H7 (cell line): ENCODE measurements around the gene SPATA13. TPM values are rescaled to one million over a fixed set of nuclear protein-coding genes. Genes with fewer than 3 reads are reported as not detected.
A peak's percentile ranks its signal among the peaks of the same experiment; 100 is the strongest.

ENCODE experiments used
- DNase-seq: peaks from one replicate; pipeline ENCODE4 v3.0.0; 2012
- H3K27me3 ChIP-seq: 2 replicates; pipeline ENCODE4 v1.6.0; 2011; ENCODE audit warnings: mild to moderate bottlenecking, low read length; ENCODE audit not compliant: control insufficient read depth, insufficient read depth
- H3K36me3 ChIP-seq: replicated peaks from 2 replicates; pipeline ENCODE4 v1.5.1; 2011; ENCODE audit warnings: low read length; ENCODE audit not compliant: control insufficient read depth, insufficient read depth
- H3K4me3 ChIP-seq: 2 replicates; pipeline ENCODE4 v1.5.1; 2011; ENCODE audit warnings: low read depth, mild to moderate bottlenecking, control low read depth, low read length, moderate library complexity; ENCODE audit not compliant: insufficient read depth
- total RNA-seq: library from RNA; depleted of rRNA; stranded (reverse); fragments of >200 nt; shearing (Covaris generic); gene quantifications from 2 replicates; pipeline ENCODE4 v1.2.3, GENCODE V29; 2014

The SPATA13 gene
- total RNA-seq, 1 experiment from 2014 or later, result 14.8 TPM

- no peaks in the 10 kb centered on the region for H3K27me3 ChIP-seq
- H3K4me3 ChIP-seq, result no peak overlapping the region
- H3K36me3 ChIP-seq, result peaks cover 3% of the 10 kb centered on the region
- peak; percentile 4 for DNase-seq
Measured at GRCh38 chr13:24168392-24168750, 7.9 kb downstream of the SPATA13 start.

- H3K4me3 ChIP-seq, result no peak overlapping the region
- H3K36me3 ChIP-seq, result peaks cover 3% of the 10 kb centered on the region
- peak; percentile 2 for DNase-seq
- no peaks in the 10 kb centered on the region for H3K27me3 ChIP-seq
Measured at GRCh38 chr13:24168979-24169378, 8.5 kb downstream of the SPATA13 start.

GRCh38 chr13:24172071-24172470 lies 11.6 kb downstream of the SPATA13 start:
- H3K4me3 ChIP-seq, result no peak overlapping the region
- H3K27me3 ChIP-seq, result no peaks in the 10 kb centered on the region
- no peaks in the 10 kb centered on the region for H3K36me3 ChIP-seq
- DNase-seq, result no peak

GRCh38 chr13:24173795-24174194 lies 13.3 kb downstream of the SPATA13 start:
- Histone ChIP-seq H3K27me3 (no peaks in the 10 kb centered on the region), H3K4me3 (no peak overlapping the region), H3K36me3 (no peaks in the 10 kb centered on the region)
- DNase-seq, result no peak

- Histone ChIP-seq H3K4me3 (no peak overlapping the region), H3K27me3 (no peaks in the 10 kb centered on the region), H3K36me3 (no peaks in the 10 kb centered on the region)
- no peak for DNase-seq
Measured at GRCh38 chr13:24175847-24176246, 15.3 kb downstream of the SPATA13 start.

GRCh38 chr13:24176351-24177101 lies 16.0 kb downstream of the SPATA13 start:
- Histone ChIP-seq H3K4me3 (no peak overlapping the region), H3K27me3 (no peaks in the 10 kb centered on the region), H3K36me3 (no peaks in the 10 kb centered on the region)
- no peak for DNase-seq

GRCh38 chr13:24178847-24179485 lies 18.4 kb downstream of the SPATA13 start:
- Histone ChIP-seq H3K4me3 (no peak overlapping the region), H3K36me3 (no peaks in the 10 kb centered on the region), H3K27me3 (no peaks in the 10 kb centered on the region)
- DNase-seq, result no peak

- no peaks in the 10 kb centered on the region for H3K36me3 ChIP-seq
- H3K27me3 ChIP-seq, result no peaks in the 10 kb centered on the region
- H3K4me3 ChIP-seq, result no peak overlapping the region
- DNase-seq, result no peak
Measured at GRCh38 chr13:24179486-24179850, 18.9 kb downstream of the SPATA13 start.

GRCh38 chr13:24180750-24181377 lies 20.3 kb downstream of the SPATA13 start:
- H3K27me3 ChIP-seq, result no peaks in the 10 kb centered on the region
- no peak for DNase-seq
- no peaks in the 10 kb centered on the region for H3K36me3 ChIP-seq
- no peak overlapping the region for H3K4me3 ChIP-seq

- H3K36me3 ChIP-seq, result no peaks in the 10 kb centered on the region
Measured at GRCh38 chr13:24181991-24182702, 21.6 kb downstream of the SPATA13 start.

GRCh38 chr13:24182703-24183081 lies 22.2 kb downstream of the SPATA13 start:
- Histone ChIP-seq H3K36me3 (no peaks in the 10 kb centered on the region), H3K4me3 (no peak overlapping the region), H3K27me3 (no peaks in the 10 kb centered on the region)
- DNase-seq, result no peak

More at GRCh38 chr13:24181991-24182702, 21.6 kb downstream of the SPATA13 start:
- Histone ChIP-seq H3K27me3 (no peaks in the 10 kb centered on the region), H3K4me3 (no peak overlapping the region)
- no peak for DNase-seq

GRCh38 chr13:24183741-24184182 lies 23.2 kb downstream of the SPATA13 start:
- no peak for DNase-seq
- H3K27me3 ChIP-seq, result no peaks in the 10 kb centered on the region
- no peaks in the 10 kb centered on the region for H3K36me3 ChIP-seq
- H3K4me3 ChIP-seq, result no peak overlapping the region

- no peaks in the 10 kb centered on the region for H3K27me3 ChIP-seq
- DNase-seq, result no peak
- no peaks in the 10 kb centered on the region for H3K36me3 ChIP-seq
- no peak overlapping the region for H3K4me3 ChIP-seq
Measured at GRCh38 chr13:24184265-24184841, 23.8 kb downstream of the SPATA13 start.

GRCh38 chr13:24184882-24185281 lies 24.4 kb downstream of the SPATA13 start:
- Histone ChIP-seq H3K36me3 (no peaks in the 10 kb centered on the region), H3K27me3 (no peaks in the 10 kb centered on the region), H3K4me3 (no peak overlapping the region)
- DNase-seq, result no peak
